ENCODE results near the gene HBS1L. TPM values are rescaled to one million over a fixed set of nuclear protein-coding genes. Genes with fewer than 3 reads are reported as not detected.
A peak's percentile ranks its signal among the peaks of the same experiment; 100 is the strongest.

The HBS1L gene
- total and polyA plus RNA-seq, 4 donors, result 32.7 to 89.0 (median 52.2) TPM

GRCh38 chr6:134945045-134945444 is 109.6 kb downstream of the HBS1L start:
- Histone ChIP-seq H3K27ac (ENCODE audit: low read depth in 1 of 2, low read length in 2 of 2) (peak overlapping the region in 1 of 2 donors; percentile 5), H3K9me3 (ENCODE audit: control insufficient read depth in 4 of 4, low read length in 3 of 4) (no peaks in the 10 kb centered on the region), H3K27me3 (ENCODE audit: control insufficient read depth in 4 of 4, insufficient read depth in 4 of 4, low read length in 3 of 4) (no peaks in the 10 kb centered on the region), H3K36me3 (ENCODE audit: control insufficient read depth in 4 of 4, insufficient read depth in 3 of 4, low read depth in 1 of 4, low read length in 3 of 4) (peaks cover 2 to 16% (median 12%) of the 10 kb centered on the region in 4 donors), H3K4me3 (ENCODE audit: low read depth in 1 of 3, low read length in 3 of 3) (peak overlapping the region in 1 of 3 donors; percentile 12), H3K4me1 (ENCODE audit: control insufficient read depth in 4 of 4, insufficient read depth in 4 of 4, low read length in 3 of 4) (peaks cover 4 to 34% (median 13%) of the 10 kb centered on the region in 4 donors), H3K9ac (ENCODE audit: low read depth in 1 of 2, low read length in 2 of 2) (no peak overlapping the region)
- TF ChIP-seq RAD21 (IDR thresholded peaks at IDR 0.05) (no peak), EGR1 (IDR thresholded peaks at IDR 0.05; ENCODE audit: low read depth in 2 of 2) (no peak), CTCF (IDR thresholded peaks at IDR 0.05; ENCODE audit: low read depth, low read length, missing input control) (no peak), FOXA1 (IDR thresholded peaks at IDR 0.05) (no peak), RXRA (IDR thresholded peaks at IDR 0.05) (no peak), HNF4G (IDR thresholded peaks at IDR 0.05) (no peak), MAX (IDR thresholded peaks at IDR 0.05) (no peak), NR2F2 (IDR thresholded peaks at IDR 0.05) (no peak), YY1 (IDR thresholded peaks at IDR 0.05) (no peak)
- DNase-seq (ENCODE audit: low spot score), result no peak

- Histone ChIP-seq H3K4me3 (ENCODE audit: low read depth in 1 of 3, low read length in 3 of 3) (no peak overlapping the region), H3K9me3 (ENCODE audit: control insufficient read depth in 4 of 4, low read length in 3 of 4) (no peaks in the 10 kb centered on the region)
- 86% methylated on average over 9 of the region's 9 CpGs for WGBS
Measured at GRCh38 chr6:134943522-134944111, 111.0 kb downstream of the HBS1L start.

GRCh38 chr6:134938896-134939295 is 115.7 kb downstream of the HBS1L start:
- peaks cover 8 to 37% (median 26%) of the 10 kb centered on the region in 4 donors for H3K36me3 ChIP-seq (ENCODE audit: control insufficient read depth in 4 of 4, insufficient read depth in 3 of 4, low read depth in 1 of 4, low read length in 3 of 4)
- WGBS, result 71% methylated on average over 5 of the region's 5 CpGs
- TF ChIP-seq YY1 (IDR thresholded peaks at IDR 0.05) (no peak), FOXA2 (IDR thresholded peaks at IDR 0.05) (no peak), SP1 (IDR thresholded peaks at IDR 0.05) (no peak), CTCF (IDR thresholded peaks at IDR 0.05; ENCODE audit: low read depth, low read length, missing input control) (no peak), FOXA1 (IDR thresholded peaks at IDR 0.05) (no peak), RAD21 (IDR thresholded peaks at IDR 0.05) (no peak), ATF3 (IDR thresholded peaks at IDR 0.05) (no peak), RXRA (IDR thresholded peaks at IDR 0.05) (no peak), JUND (IDR thresholded peaks at IDR 0.05) (no peak), HNF4A (conservative IDR thresholded peaks at IDR 0.05) (no peak), GABPA (IDR thresholded peaks at IDR 0.05 in 1 of 2, conservative IDR thresholded peaks at IDR 0.05 in 1 of 2) (no peak), HNF4G (IDR thresholded peaks at IDR 0.05) (no peak), ZBTB33 (IDR thresholded peaks at IDR 0.05) (no peak), TAF1 (conservative IDR thresholded peaks at IDR 0.05) (no peak), NR2F2 (IDR thresholded peaks at IDR 0.05) (no peak), MAX (IDR thresholded peaks at IDR 0.05) (no peak)

More at GRCh38 chr6:134943522-134944111, 111.0 kb downstream of the HBS1L start:
- H3K27me3 ChIP-seq (ENCODE audit: control insufficient read depth in 4 of 4, insufficient read depth in 4 of 4, low read length in 3 of 4), result no peaks in the 10 kb centered on the region
- DNase-seq (ENCODE audit: low spot score), result no peak
- H3K36me3 ChIP-seq (ENCODE audit: control insufficient read depth in 4 of 4, insufficient read depth in 3 of 4, low read depth in 1 of 4, low read length in 3 of 4), result peaks cover 4 to 21% (median 19%) of the 10 kb centered on the region in 4 donors
- H3K27ac ChIP-seq (ENCODE audit: low read depth in 1 of 2, low read length in 2 of 2), result peak overlapping the region in 1 of 2 donors; percentile 8
- H3K4me1 ChIP-seq (ENCODE audit: control insufficient read depth in 4 of 4, insufficient read depth in 4 of 4, low read length in 3 of 4), result peaks cover 4 to 39% (median 14%) of the 10 kb centered on the region in 4 donors
- TF ChIP-seq FOXA2 (IDR thresholded peaks at IDR 0.05), result no peak
- TF ChIP-seq EGR1 (IDR thresholded peaks at IDR 0.05; ENCODE audit: low read depth in 2 of 2), result no peak
- no peak for TF ChIP-seq FOXA1 (IDR thresholded peaks at IDR 0.05)
- TF ChIP-seq RXRA (IDR thresholded peaks at IDR 0.05), result no peak
- no peak for TF ChIP-seq HNF4G (IDR thresholded peaks at IDR 0.05)
- no peak for TF ChIP-seq TAF1 (conservative IDR thresholded peaks at IDR 0.05)
- H3K9ac ChIP-seq (ENCODE audit: low read depth in 1 of 2, low read length in 2 of 2), result no peak overlapping the region

More at GRCh38 chr6:134938896-134939295, 115.7 kb downstream of the HBS1L start:
- Histone ChIP-seq H3K27ac (ENCODE audit: low read depth in 1 of 2, low read length in 2 of 2) (no peak overlapping the region), H3K4me1 (ENCODE audit: control insufficient read depth in 4 of 4, insufficient read depth in 4 of 4, low read length in 3 of 4) (peaks cover 0 to 56% (median 31%) of the 10 kb centered on the region in 4 donors), H3K9ac (ENCODE audit: low read depth in 1 of 2, low read length in 2 of 2) (no peak overlapping the region), H3K9me3 (ENCODE audit: control insufficient read depth in 4 of 4, low read length in 3 of 4) (no peaks in the 10 kb centered on the region), H3K4me3 (ENCODE audit: low read depth in 1 of 3, low read length in 3 of 3) (no peak overlapping the region), H3K27me3 (ENCODE audit: control insufficient read depth in 4 of 4, insufficient read depth in 4 of 4, low read length in 3 of 4) (no peaks in the 10 kb centered on the region)
- no peak for DNase-seq (ENCODE audit: low spot score)

All from liver (tissue), 9 donors.